Liver (tissue), 2 donors: ENCODE measurements around the gene LDB2.

Source experiments
- CTCF ChIP-seq: fragments of 150-350 bp; IDR thresholded peaks from 2 replicates; pipeline ENCODE4 v1.5.1; 2017; ENCODE audit warnings: improper control_type of control experiment, low read depth, low read length; ENCODE audit not compliant: missing input control
- REST ChIP-seq: IDR thresholded peaks from 2 replicates; pipeline ENCODE4 v1.6.1; 2016; ENCODE audit warnings: antibody characterized with exemption, mild to moderate bottlenecking
- donor health status: healthy.

- TF ChIP-seq CTCF (no peak), REST (no peak)
Measured at GRCh38 chr4:16939178-16939577, 40.7 kb upstream of the LDB2 start.
